ENCODE measurements around the gene RAP1GAP2. TPM values are rescaled to one million over a fixed set of nuclear protein-coding genes. Genes with fewer than 3 reads are reported as not detected.
"Not testable (repeated sequence)": the region's sequence is repeated elsewhere in the genome, so short reads cannot be mapped to it uniquely, and the experiment has no call there.

Gene RAP1GAP2
- total RNA-seq, 1 donor from 2014 or later: 0.34 TPM

- H3K4me3 Mint-ChIP-seq: no peak overlapping the region
- intact Hi-C loops (cut with micrococcal nuclease): no loop called here
- H3K36me3 Mint-ChIP-seq (ENCODE audit: low read depth): no peaks in the 10 kb centered on the region
- H3K27ac Mint-ChIP-seq: no peak overlapping the region
- H3K9me3 Mint-ChIP-seq: no peaks in the 10 kb centered on the region
- DNase-seq (ENCODE audit: low spot score): no peak
- peaks cover 49% of the 10 kb centered on the region for H3K27me3 Mint-ChIP-seq (ENCODE audit: insufficient read depth)
- H3K4me1 Mint-ChIP-seq (ENCODE audit: low read depth): no peaks in the 10 kb centered on the region
Observed at GRCh38 chr17:2778489-2778888, 17.7 kb upstream of the RAP1GAP2 start.

- Mint-ChIP-seq H3K4me3 (no peak overlapping the region), H3K9me3 (no peaks in the 10 kb centered on the region), H3K27me3 (ENCODE audit: insufficient read depth) (peaks cover 43% of the 10 kb centered on the region), H3K36me3 (ENCODE audit: low read depth) (no peaks in the 10 kb centered on the region), H3K27ac (no peak overlapping the region), H3K4me1 (ENCODE audit: low read depth) (no peaks in the 10 kb centered on the region)
- DNase-seq (ENCODE audit: low spot score): no peak
- intact Hi-C loops (cut with micrococcal nuclease): no loop called here
Observed at GRCh38 chr17:2779545-2779944, 16.7 kb upstream of the RAP1GAP2 start.

GRCh38 chr17:2780256-2780655, 16.0 kb upstream of the RAP1GAP2 start:
- no peak for DNase-seq (ENCODE audit: low spot score)
- H3K27me3 Mint-ChIP-seq (ENCODE audit: insufficient read depth): peaks cover 36% of the 10 kb centered on the region
- intact Hi-C loops (cut with micrococcal nuclease): no loop called here
- no peaks in the 10 kb centered on the region for H3K4me1 Mint-ChIP-seq (ENCODE audit: low read depth)
- no peak overlapping the region for H3K27ac Mint-ChIP-seq
- H3K36me3 Mint-ChIP-seq (ENCODE audit: low read depth): no peaks in the 10 kb centered on the region
- no peaks in the 10 kb centered on the region for H3K9me3 Mint-ChIP-seq
- no peak overlapping the region for H3K4me3 Mint-ChIP-seq

GRCh38 chr17:2780931-2781454, 15.2 kb upstream of the RAP1GAP2 start:
- peaks cover 29% of the 10 kb centered on the region for H3K27me3 Mint-ChIP-seq (ENCODE audit: insufficient read depth)
- H3K4me3 Mint-ChIP-seq: no peak overlapping the region
- H3K27ac Mint-ChIP-seq: no peak overlapping the region
- DNase-seq (ENCODE audit: low spot score): no peak
- intact Hi-C loops (cut with micrococcal nuclease): no loop called here
- no peaks in the 10 kb centered on the region for H3K4me1 Mint-ChIP-seq (ENCODE audit: low read depth)
- no peaks in the 10 kb centered on the region for H3K9me3 Mint-ChIP-seq
- H3K36me3 Mint-ChIP-seq (ENCODE audit: low read depth): no peaks in the 10 kb centered on the region

GRCh38 chr17:2781598-2781997, 14.6 kb upstream of the RAP1GAP2 start:
- intact Hi-C loops (cut with micrococcal nuclease); H3K36me3 Mint-ChIP-seq (ENCODE audit: low read depth); H3K27ac Mint-ChIP-seq; H3K4me3 Mint-ChIP-seq; DNase-seq (ENCODE audit: low spot score); H3K9me3 Mint-ChIP-seq; H3K4me1 Mint-ChIP-seq (ENCODE audit: low read depth): not testable (repeated sequence)
- peaks cover 27% of the 10 kb centered on the region for H3K27me3 Mint-ChIP-seq (ENCODE audit: insufficient read depth)

GRCh38 chr17:2782055-2782454, 14.2 kb upstream of the RAP1GAP2 start:
- DNase-seq (ENCODE audit: low spot score): no peak
- Mint-ChIP-seq H3K27me3 (ENCODE audit: insufficient read depth) (peaks cover 24% of the 10 kb centered on the region), H3K9me3 (no peaks in the 10 kb centered on the region), H3K36me3 (ENCODE audit: low read depth) (no peaks in the 10 kb centered on the region), H3K4me3 (no peak overlapping the region), H3K4me1 (ENCODE audit: low read depth) (no peaks in the 10 kb centered on the region), H3K27ac (no peak overlapping the region)
- intact Hi-C loops (cut with micrococcal nuclease): no loop called here

GRCh38 chr17:2783310-2784030, 12.8 kb upstream of the RAP1GAP2 start:
- no peak overlapping the region for H3K27ac Mint-ChIP-seq
- H3K4me3 Mint-ChIP-seq: no peak overlapping the region
- DNase-seq (ENCODE audit: low spot score): no peak
- H3K27me3 Mint-ChIP-seq (ENCODE audit: insufficient read depth): peaks cover 23% of the 10 kb centered on the region
- H3K36me3 Mint-ChIP-seq (ENCODE audit: low read depth): no peaks in the 10 kb centered on the region
- no peaks in the 10 kb centered on the region for H3K4me1 Mint-ChIP-seq (ENCODE audit: low read depth)
- intact Hi-C loops (cut with micrococcal nuclease): no loop called here
- H3K9me3 Mint-ChIP-seq: no peaks in the 10 kb centered on the region

GRCh38 chr17:2784864-2785263, 11.4 kb upstream of the RAP1GAP2 start:
- no peak for DNase-seq (ENCODE audit: low spot score)
- Mint-ChIP-seq H3K9me3 (no peaks in the 10 kb centered on the region), H3K27me3 (ENCODE audit: insufficient read depth) (peaks cover 22% of the 10 kb centered on the region), H3K27ac (no peak overlapping the region), H3K36me3 (ENCODE audit: low read depth) (no peaks in the 10 kb centered on the region), H3K4me1 (ENCODE audit: low read depth) (no peaks in the 10 kb centered on the region), H3K4me3 (no peak overlapping the region)
- intact Hi-C loops (cut with micrococcal nuclease): no loop called here

- H3K4me1 Mint-ChIP-seq (ENCODE audit: low read depth); intact Hi-C loops (cut with micrococcal nuclease): not testable (repeated sequence)
Observed at GRCh38 chr17:2785376-2785775, 10.9 kb upstream of the RAP1GAP2 start.

GRCh38 chr17:2786176-2786881, 9.9 kb upstream of the RAP1GAP2 start:
- intact Hi-C loops (cut with micrococcal nuclease): loop anchor here (1.0 kb wide), 6 partner anchors 10 to 227 kb away; partner anchors contain the start of genes CCDC92B and RAP1GAP2
- H3K4me1 Mint-ChIP-seq (ENCODE audit: low read depth): peaks cover 9% of the 10 kb centered on the region
- no peaks in the 10 kb centered on the region for H3K9me3 Mint-ChIP-seq

More at GRCh38 chr17:2785376-2785775, 10.9 kb upstream of the RAP1GAP2 start:
- H3K4me3 Mint-ChIP-seq; H3K9me3 Mint-ChIP-seq; DNase-seq (ENCODE audit: low spot score); H3K36me3 Mint-ChIP-seq (ENCODE audit: low read depth); H3K27ac Mint-ChIP-seq: not testable (repeated sequence)
- peaks cover 21% of the 10 kb centered on the region for H3K27me3 Mint-ChIP-seq (ENCODE audit: insufficient read depth)

GRCh38 chr17:2789700-2790099, 6.5 kb upstream of the RAP1GAP2 start:
- intact Hi-C loops (cut with micrococcal nuclease): no loop called here
- peaks cover 25% of the 10 kb centered on the region for H3K27me3 Mint-ChIP-seq (ENCODE audit: insufficient read depth)
- no peaks in the 10 kb centered on the region for H3K9me3 Mint-ChIP-seq
- no peak overlapping the region for H3K4me3 Mint-ChIP-seq
- no peak overlapping the region for H3K27ac Mint-ChIP-seq
- no peak for DNase-seq (ENCODE audit: low spot score)
- peaks cover 40% of the 10 kb centered on the region for H3K4me1 Mint-ChIP-seq (ENCODE audit: low read depth)
- peaks cover 2% of the 10 kb centered on the region for H3K36me3 Mint-ChIP-seq (ENCODE audit: low read depth)

More at GRCh38 chr17:2786176-2786881, 9.9 kb upstream of the RAP1GAP2 start:
- Mint-ChIP-seq H3K36me3 (ENCODE audit: low read depth) (no peaks in the 10 kb centered on the region), H3K27ac (no peak overlapping the region), H3K4me3 (no peak overlapping the region), H3K27me3 (ENCODE audit: insufficient read depth) (peaks cover 28% of the 10 kb centered on the region)
- DNase-seq (ENCODE audit: low spot score): peak; percentile 88

GRCh38 chr17:2792366-2793169, 3.7 kb upstream of the RAP1GAP2 start:
- Mint-ChIP-seq H3K27me3 (ENCODE audit: insufficient read depth) (peaks cover 26% of the 10 kb centered on the region), H3K36me3 (ENCODE audit: low read depth) (peaks cover 2% of the 10 kb centered on the region), H3K9me3 (no peaks in the 10 kb centered on the region), H3K4me3 (peak overlapping the region; percentile 19), H3K27ac (no peak overlapping the region), H3K4me1 (ENCODE audit: low read depth) (peaks cover 65% of the 10 kb centered on the region)
- intact Hi-C loops (cut with micrococcal nuclease): loop anchor here (1.0 kb wide), 1 partner anchor 22 kb away; no protein-coding TSS in a partner anchor
- DNase-seq (ENCODE audit: low spot score): peak; percentile 31

All from activated T-helper 1 cell treated with anti-CD3 and anti-CD28 coated beads, Interleukin-12 subunit alpha, Interleukin-12 subunit beta, Interleukin-2, Interleukin-4 antibody, amounts not matched to agents 30 ng/mL and 10 ng/mL and 1 ng/mL, durations not matched to agents 14 hours and 24 hours and 36 hours (primary cell).